AG09309 (cell line): ENCODE measurements around the gene SLC2A4.

Source experiments
- DNase-seq: peaks from one replicate; pipeline ENCODE4 v3.0.0-alpha.2; 2010; ENCODE audit warnings: low read depth
- H3K4me3 ChIP-seq: 2 replicates; pipeline ENCODE4 v1.5.1; 2011; ENCODE audit warnings: mild to moderate bottlenecking, low read depth, low read length, moderate library complexity; ENCODE audit not compliant: control insufficient read depth
- CTCF ChIP-seq: IDR thresholded peaks from 2 replicates; pipeline ENCODE4 v1.5.1; 2011; ENCODE audit warnings: mild to moderate bottlenecking, low read depth, low read length, inconsistent platforms; ENCODE audit not compliant: insufficient read depth, control insufficient read depth; ENCODE audit errors: missing control alignments

The SLC2A4 gene

GRCh38 chr17:7279448-7279847, 2.1 kb upstream of the SLC2A4 start:
- no peak for TF ChIP-seq CTCF
- DNase-seq, result no peak
- no peak overlapping the region for H3K4me3 ChIP-seq

- DNase-seq, result peak; percentile 17
- H3K4me3 ChIP-seq, result peak overlapping the region; percentile 55
- peak; percentile 91 for TF ChIP-seq CTCF
Measured at GRCh38 chr17:7280519-7281073, 922 bp upstream of the SLC2A4 start.

GRCh38 chr17:7281953-7282751, 634 bp downstream of the SLC2A4 start:
- H3K4me3 ChIP-seq, result peak overlapping the region; percentile 55
- no peak for DNase-seq
- TF ChIP-seq CTCF, result no peak

GRCh38 chr17:7282752-7283321, 1.3 kb downstream of the SLC2A4 start:
- no peak for DNase-seq
- no peak for TF ChIP-seq CTCF
- no peak overlapping the region for H3K4me3 ChIP-seq

- no peak for TF ChIP-seq CTCF
- H3K4me3 ChIP-seq, result no peak overlapping the region
- no peak for DNase-seq
Measured at GRCh38 chr17:7283471-7284216, 2.1 kb downstream of the SLC2A4 start.

GRCh38 chr17:7284911-7285310, 3.4 kb downstream of the SLC2A4 start:
- no peak for TF ChIP-seq CTCF
- no peak overlapping the region for H3K4me3 ChIP-seq
- no peak for DNase-seq
